C4-2B (cell line): ENCODE data around the gene MBD1.

Experiments used
- H3K27ac ChIP-seq: fragments of 450-650 bp; 2 replicates; pipeline ENCODE4 v1.5.1; 2017
- ZFX ChIP-seq: fragments of 450-650 bp; IDR thresholded peaks from 2 replicates; pipeline ENCODE4 v1.6.1; 2017
- TF ChIP-seq, protein P1 (sequence below): fragments of 450-650 bp; conservative IDR thresholded peaks from 2 replicates; pipeline ENCODE4 v1.5.1; 2017; ENCODE audit warnings: mild to moderate bottlenecking

Gene MBD1

DNA sequence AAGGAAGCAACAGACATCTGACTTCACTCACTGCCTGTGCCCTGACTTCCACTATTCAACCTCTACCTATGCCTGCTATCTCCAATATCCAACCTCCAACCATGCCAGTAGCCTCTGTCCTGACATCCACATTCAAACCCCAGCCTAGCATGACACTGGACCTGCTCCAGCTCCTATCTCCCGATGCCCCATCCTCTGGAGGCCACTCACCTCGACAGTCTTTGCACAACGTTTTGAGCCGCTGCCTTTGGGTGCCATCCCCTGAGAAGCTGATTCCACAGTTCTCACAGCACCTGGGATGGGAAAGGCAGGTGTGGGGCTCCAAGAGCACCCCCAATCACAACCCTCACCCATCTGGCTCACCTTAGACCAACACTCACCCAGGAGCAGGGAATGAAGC is 4.9 kb downstream of the MBD1 start:
- no peak overlapping the region for H3K27ac ChIP-seq
- TF ChIP-seq, protein P1, sequence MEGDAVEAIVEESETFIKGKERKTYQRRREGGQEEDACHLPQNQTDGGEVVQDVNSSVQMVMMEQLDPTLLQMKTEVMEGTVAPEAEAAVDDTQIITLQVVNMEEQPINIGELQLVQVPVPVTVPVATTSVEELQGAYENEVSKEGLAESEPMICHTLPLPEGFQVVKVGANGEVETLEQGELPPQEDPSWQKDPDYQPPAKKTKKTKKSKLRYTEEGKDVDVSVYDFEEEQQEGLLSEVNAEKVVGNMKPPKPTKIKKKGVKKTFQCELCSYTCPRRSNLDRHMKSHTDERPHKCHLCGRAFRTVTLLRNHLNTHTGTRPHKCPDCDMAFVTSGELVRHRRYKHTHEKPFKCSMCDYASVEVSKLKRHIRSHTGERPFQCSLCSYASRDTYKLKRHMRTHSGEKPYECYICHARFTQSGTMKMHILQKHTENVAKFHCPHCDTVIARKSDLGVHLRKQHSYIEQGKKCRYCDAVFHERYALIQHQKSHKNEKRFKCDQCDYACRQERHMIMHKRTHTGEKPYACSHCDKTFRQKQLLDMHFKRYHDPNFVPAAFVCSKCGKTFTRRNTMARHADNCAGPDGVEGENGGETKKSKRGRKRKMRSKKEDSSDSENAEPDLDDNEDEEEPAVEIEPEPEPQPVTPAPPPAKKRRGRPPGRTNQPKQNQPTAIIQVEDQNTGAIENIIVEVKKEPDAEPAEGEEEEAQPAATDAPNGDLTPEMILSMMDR: no peak
- no peak for TF ChIP-seq ZFX

DNA sequence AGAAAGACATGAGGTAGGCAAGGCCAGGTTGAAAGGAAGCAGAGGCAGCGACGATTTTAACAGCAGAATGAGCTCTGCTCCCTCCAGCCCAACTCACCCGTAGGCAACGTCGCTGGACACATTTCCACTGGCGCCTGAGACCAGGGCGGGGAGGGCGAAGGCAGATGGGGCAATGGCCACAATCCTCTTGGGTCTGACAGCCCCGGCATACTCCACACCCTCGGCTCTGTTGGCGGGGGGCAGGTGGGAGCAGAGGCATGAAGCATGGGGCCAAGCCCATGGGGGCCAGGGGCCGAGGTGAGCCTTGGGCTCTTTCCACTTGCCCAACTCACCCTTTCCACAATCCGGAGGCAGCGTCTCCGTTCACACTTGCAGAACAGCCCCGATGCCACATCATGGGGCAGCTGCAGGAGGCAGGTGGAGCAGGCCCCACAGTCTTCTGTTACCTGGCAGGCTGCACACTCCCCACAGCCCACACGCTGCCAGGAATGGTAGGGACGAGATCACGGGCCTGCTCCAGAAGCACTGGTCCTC is 5.8 kb downstream of the MBD1 start:
- TF ChIP-seq, protein P1: no peak
- no peak overlapping the region for H3K27ac ChIP-seq

DNA sequence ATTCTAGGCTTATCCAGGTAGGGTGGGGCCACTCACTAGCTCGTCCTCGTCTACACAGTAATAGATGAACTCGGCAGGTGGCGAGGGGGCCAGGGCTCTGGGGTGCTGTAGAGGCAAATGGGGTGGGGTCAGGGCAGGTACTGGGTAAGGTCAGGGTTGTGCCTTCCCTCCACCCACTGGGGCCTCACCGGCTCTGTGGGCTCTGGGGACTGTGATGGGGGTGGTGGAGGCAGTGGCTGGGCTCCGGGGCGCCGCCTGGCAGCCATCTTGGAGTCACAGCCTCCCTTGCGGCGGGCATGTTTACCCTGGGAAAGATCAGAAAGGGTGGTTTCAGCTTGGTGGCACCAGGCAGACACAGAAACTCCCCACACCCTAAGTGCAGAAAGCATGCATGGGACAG is 6.4 kb downstream of the MBD1 start:
- TF ChIP-seq, protein P1: no peak
- no peak for TF ChIP-seq ZFX
- H3K27ac ChIP-seq: no peak overlapping the region

DNA sequence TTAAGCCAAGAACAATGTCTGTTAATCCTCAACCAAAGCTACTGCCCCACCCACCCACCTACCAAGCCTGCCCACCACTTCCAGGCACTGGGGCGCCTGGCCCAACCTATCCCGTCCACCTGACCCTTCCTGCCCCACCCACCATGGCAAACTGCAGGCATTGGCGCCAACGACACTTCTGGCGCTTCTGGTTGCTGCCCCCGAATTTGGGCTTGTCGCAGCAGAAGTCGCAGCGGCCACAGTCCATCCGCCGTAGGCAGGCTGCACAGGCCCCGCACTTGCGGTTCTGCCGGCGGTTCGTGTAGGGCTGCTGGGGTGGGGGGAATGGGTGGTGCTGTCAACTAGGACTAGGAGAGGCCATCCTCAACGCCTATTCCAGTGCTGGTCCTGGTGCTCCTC is 7.3 kb downstream of the MBD1 start:
- no peak overlapping the region for H3K27ac ChIP-seq
- TF ChIP-seq ZFX: no peak

DNA sequence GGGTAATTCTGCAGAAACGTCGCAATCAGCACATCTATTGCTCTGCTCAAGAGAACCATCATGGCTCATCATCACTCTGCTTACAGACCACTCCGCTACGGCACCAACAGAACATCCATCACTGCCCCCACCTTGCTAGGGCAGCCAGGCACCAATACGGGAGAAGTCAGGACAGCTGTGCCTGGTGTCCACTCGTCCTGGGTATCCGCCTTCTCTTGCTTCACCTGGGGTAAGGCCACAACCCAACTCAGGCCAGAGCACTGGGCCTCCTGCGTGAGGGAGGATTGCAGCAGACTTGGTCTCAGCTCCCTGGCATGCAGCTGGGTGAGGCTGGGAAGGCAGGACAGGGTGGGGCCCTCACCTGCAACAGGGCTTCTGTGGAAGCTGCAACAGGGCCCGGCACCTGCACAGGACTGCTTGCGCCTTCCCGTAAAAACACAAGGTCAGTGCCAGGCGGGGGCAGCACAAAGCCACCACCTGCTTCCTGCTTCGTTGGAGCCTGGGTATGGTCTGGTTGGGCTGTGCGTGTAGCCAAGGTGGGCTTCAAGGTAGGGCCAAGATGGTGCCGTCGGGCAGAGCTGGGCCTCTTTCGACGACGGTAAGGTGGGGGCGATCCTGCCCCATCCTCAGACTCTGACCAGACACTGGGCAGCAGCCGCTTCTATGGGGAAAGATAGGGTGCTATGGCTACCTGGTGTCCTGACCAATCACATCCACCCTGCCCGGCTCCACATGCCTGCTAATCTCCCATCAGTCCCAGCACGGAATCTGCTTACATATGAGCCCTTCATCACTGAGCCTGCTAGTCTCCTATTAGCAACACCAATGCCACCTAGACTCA is 7.9 kb downstream of the MBD1 start:
- no peak for TF ChIP-seq ZFX
- TF ChIP-seq, protein P1: no peak
- no peak overlapping the region for H3K27ac ChIP-seq

DNA sequence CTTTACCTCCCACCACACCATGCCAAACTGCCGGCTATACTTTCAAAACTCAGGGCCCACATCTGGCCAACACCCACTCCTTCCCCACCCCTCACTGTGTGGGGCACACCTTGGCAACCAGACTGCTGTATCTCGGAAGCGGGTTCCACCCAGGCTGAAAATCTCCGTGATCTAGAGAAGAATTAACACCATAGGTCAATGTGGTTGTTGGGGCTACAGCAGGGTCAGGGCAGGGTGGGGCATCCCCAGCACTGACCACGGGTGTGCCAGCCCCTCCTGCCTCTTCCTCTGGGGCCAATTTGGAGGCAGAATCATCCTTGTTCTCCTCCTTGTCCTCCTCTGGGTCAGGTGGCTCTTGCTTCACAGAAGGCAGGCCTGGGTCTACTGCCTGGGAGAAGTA is 8.8 kb downstream of the MBD1 start:
- no peak overlapping the region for H3K27ac ChIP-seq

DNA sequence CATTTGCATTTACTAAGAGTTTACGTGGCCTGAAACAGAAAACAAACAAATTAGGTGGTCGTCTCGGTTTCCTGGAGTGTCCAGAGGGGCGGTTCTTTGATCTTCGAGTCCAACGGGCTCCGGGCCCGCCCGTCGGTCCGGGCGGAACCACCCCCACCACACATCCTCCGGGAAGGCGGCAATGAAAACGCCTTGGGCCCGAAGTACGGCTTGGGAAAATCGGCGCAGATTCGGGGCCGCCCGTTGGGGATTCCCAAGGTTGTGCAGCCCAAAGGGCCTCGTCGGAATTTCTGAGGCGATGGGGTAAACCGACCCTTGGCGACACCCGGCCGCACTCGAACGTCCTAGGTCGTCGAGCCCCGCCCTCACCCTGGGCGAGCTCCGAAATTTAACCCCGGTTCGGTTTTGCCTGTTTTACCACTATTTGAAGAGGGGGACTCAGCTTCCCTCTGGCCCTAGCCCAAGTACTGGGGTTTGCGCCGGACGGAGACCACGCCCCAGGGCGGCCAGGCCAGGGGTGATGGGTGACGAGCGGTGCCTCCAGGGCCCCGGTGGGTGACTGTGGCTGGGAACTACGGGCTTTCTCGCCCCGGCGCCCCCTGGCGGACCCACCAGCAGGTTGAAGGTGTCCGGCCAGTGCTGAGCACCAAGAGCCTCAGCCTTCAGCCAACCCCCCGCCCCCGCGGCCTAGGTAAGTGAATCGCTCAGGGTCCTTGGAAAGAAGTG is 13.1 kb downstream of the MBD1 start:
- H3K27ac ChIP-seq: no peak overlapping the region

More for the DNA sequence above, 8.8 kb downstream of the MBD1 start:
- no peak for TF ChIP-seq ZFX
- TF ChIP-seq, protein P1: no peak

More for the DNA sequence above, 13.1 kb downstream of the MBD1 start:
- TF ChIP-seq, protein P1: peak; percentile 74
- TF ChIP-seq ZFX: no peak
